Measurements from ENCODE around the gene ADNP. TPM values are rescaled to one million over a fixed set of nuclear protein-coding genes. Genes with fewer than 3 reads are reported as not detected.

Gene ADNP
- total and polyA plus RNA-seq, 2 of the 13 experiments (the other 11 are each of a cell fraction or from before 2014, with no cell fraction given), result 21.0 to 21.5 TPM

GRCh38 chr20:50929299-50930138 is 1.7 kb downstream of the ADNP start (continued):
- peak in 1 of 2 experiments; percentile 26; a peak in 1 of 4 replicates for TF ChIP-seq REST (IDR thresholded peaks at IDR 0.05; ENCODE audit: borderline replicate concordance in 1 of 2, low read depth in 1 of 2, low read length in 2 of 2)
- TF ChIP-seq, protein P1, sequence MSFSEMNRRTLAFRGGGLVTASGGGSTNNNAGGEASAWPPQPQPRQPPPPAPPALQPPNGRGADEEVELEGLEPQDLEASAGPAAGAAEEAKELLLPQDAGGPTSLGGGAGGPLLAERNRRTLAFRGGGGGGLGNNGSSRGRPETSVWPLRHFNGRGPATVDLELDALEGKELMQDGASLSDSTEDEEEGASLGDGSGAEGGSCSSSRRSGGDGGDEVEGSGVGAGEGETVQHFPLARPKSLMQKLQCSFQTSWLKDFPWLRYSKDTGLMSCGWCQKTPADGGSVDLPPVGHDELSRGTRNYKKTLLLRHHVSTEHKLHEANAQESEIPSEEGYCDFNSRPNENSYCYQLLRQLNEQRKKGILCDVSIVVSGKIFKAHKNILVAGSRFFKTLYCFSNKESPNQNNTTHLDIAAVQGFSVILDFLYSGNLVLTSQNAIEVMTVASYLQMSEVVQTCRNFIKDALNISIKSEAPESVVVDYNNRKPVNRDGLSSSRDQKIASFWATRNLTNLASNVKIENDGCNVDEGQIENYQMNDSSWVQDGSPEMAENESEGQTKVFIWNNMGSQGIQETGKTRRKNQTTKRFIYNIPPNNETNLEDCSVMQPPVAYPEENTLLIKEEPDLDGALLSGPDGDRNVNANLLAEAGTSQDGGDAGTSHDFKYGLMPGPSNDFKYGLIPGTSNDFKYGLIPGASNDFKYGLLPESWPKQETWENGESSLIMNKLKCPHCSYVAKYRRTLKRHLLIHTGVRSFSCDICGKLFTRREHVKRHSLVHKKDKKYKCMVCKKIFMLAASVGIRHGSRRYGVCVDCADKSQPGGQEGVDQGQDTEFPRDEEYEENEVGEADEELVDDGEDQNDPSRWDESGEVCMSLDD (CRISPR knock-in tag; IDR thresholded peaks at IDR 0.05; ENCODE audit: borderline replicate concordance), result no peak; the same call in 1 of the 2 replicates
- TF ChIP-seq ZNF546 (CRISPR knock-in tag; conservative IDR thresholded peaks at IDR 0.05), result no peak
- peak; percentile 92 for TF ChIP-seq IKZF4 (CRISPR knock-in tag; IDR thresholded peaks at IDR 0.05; ENCODE audit: borderline replicate concordance, low read depth, not compliant biosample characterization)
- peak; percentile 98 for TF ChIP-seq ETV5 (CRISPR knock-in tag; IDR thresholded peaks at IDR 0.05; ENCODE audit: borderline replicate concordance)
- peak; percentile 66; the same call in 1 of the 2 replicates for TF ChIP-seq ZFP1 (CRISPR knock-in tag; IDR thresholded peaks at IDR 0.05)
- TF ChIP-seq PITX1 (CRISPR knock-in tag; IDR thresholded peaks at IDR 0.05), result peak; percentile 86; the same call in 1 of the 2 replicates
- TF ChIP-seq ZNF251 (CRISPR knock-in tag; IDR thresholded peaks at IDR 0.05), result no peak
- TF ChIP-seq SUZ12 (IDR thresholded peaks at IDR 0.05; ENCODE audit: low read depth, low read length), result peak; percentile 27; the same call in 1 of the 2 replicates
- peak; percentile 86; the same call in 1 of the 2 replicates for TF ChIP-seq ZNF292 (CRISPR knock-in tag; IDR thresholded peaks at IDR 0.05; ENCODE audit: borderline replicate concordance, low read depth)
- TF ChIP-seq ZNF782 (CRISPR knock-in tag; IDR thresholded peaks at IDR 0.05; ENCODE audit: borderline replicate concordance), result no peak; the same call in 1 of the 2 replicates
- TF ChIP-seq ZKSCAN1 (IDR thresholded peaks at IDR 0.05; ENCODE audit: low read length), result peak; percentile 89
- peak; percentile 80 for TF ChIP-seq JARID2 (CRISPR knock-in tag; IDR thresholded peaks at IDR 0.05; ENCODE audit: insufficient replicate concordance)
- 0 out of 2 replicates have a peak, but pooled peaks have one; percentile 38 for TF ChIP-seq HES4 (CRISPR knock-in tag; IDR thresholded peaks at IDR 0.05; ENCODE audit: borderline replicate concordance)

Measured in HepG2 (cell line).